ENCODE measurements around the gene RNF152.
A peak's percentile ranks its signal among the peaks of the same experiment; 100 is the strongest.

Gene RNF152

GRCh38 chr18:61894751-61895524, 2.1 kb upstream of the RNF152 start:
- DNase-seq (ENCODE audit: low read depth): no peak

- DNase-seq (ENCODE audit: low read depth): peak; percentile 27
Measured at GRCh38 chr18:61893971-61894750, 1.4 kb upstream of the RNF152 start.

GRCh38 chr18:61893309-61893970, 633 bp upstream of the RNF152 start:
- no peak for DNase-seq (ENCODE audit: low read depth)

- DNase-seq (ENCODE audit: low read depth): no peak
Measured at GRCh38 chr18:61891894-61892293, 913 bp downstream of the RNF152 start.

DNA sequence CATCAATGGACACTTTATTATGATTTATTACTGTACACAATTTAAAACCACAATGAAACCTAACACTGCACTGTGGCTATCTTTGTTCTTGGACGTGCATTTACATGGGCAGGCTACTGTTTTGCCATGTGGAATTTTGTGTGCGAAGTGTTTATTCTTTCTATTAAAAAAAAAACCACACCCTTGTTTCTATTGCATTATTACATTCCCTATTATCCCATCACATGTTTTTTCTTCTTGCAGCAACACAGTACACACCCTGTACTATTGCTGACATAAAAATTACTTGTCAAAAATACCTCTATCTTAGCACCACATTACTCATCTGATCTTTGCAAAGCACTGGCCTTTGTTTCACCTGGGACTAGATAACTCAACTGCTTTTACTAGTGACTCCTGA, 1.5 kb downstream of the RNF152 start:
- DNase-seq (ENCODE audit: low read depth): no peak

DNA sequence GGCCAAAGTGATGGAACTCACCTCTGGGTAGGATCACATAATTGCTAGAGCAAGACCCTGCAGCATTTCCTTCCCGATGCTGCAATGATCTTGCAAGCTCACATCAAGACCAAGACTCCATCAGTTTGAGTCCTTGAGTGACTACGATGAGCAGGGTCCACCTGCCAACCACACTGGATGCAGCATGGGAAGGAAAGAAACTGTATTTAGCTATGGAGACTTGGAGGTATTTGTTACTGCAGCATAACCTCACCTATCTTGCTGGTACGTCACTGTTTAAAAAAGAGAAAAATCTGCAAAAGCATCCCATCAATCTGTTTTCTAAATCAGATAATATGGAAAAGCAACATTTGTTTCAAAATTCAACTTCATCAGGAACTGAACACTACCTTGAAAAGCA, 2.5 kb downstream of the RNF152 start:
- DNase-seq (ENCODE audit: low read depth): no peak

GRCh38 chr18:61889541-61889940, 3.3 kb downstream of the RNF152 start:
- no peak for DNase-seq (ENCODE audit: low read depth)

- DNase-seq (ENCODE audit: low read depth): no peak
Measured at GRCh38 chr18:61888622-61889021, 4.2 kb downstream of the RNF152 start.

- no peak for DNase-seq (ENCODE audit: low read depth)
Measured at GRCh38 chr18:61887838-61888237, 5.0 kb downstream of the RNF152 start.

DNA sequence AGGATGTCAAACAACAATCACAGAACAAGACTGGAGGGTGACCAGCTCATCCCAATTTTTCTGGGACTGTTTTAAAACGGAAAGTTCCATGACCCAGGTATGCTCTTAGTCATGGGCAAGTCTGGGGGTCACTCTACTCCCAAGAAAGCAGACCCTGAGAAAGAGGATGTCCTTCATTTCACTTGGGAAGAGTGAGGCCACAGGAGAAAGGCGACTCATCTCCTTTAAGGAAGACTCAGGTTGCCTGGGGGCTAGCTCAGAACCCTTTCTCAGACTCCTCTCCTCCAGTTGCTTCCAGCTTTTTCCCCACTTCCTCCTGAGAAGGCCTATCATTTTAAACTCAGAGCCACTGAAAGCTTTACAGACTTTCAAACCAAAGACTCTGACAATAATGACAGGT, 9.3 kb downstream of the RNF152 start:
- no peak for DNase-seq (ENCODE audit: low read depth)

DNA sequence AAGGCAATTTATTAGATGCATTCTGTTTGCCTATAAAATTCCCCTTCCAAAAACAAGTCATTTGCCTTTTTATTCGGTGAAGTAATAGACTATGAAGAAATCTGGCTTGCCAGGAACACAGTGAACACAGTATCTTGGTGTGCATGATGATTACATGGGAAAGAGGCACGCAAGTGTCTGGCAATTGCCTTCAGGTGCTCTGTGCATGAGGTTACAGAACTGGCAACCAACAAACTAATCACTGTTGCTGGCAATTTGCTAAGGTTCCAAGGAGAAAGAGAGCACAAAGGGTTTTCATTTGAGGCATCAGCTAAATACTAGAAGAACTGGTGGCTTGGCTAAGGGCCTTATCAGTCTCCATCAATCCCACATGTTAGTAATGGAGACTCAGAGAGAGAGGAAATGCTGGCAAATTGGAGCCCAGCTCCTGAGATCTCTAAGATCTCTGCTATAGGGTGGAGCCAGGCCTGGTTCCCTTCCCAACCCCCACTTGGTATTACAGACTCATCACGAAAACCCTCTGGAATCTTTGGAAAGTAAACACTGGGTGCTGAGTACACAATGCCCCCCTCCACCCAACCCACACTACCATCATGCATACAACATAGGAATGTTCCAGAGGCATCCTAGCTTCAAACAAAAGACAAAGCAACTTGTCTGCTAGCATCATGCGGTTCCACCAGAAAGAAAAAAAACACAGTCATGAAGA, 10.4 kb downstream of the RNF152 start:
- DNase-seq (ENCODE audit: low read depth): no peak

- no peak for DNase-seq (ENCODE audit: low read depth)
Measured at GRCh38 chr18:61876899-61877298, 15.9 kb downstream of the RNF152 start.

- no peak for DNase-seq (ENCODE audit: low read depth)
Measured at GRCh38 chr18:61870151-61870550, 22.7 kb downstream of the RNF152 start.

DNA sequence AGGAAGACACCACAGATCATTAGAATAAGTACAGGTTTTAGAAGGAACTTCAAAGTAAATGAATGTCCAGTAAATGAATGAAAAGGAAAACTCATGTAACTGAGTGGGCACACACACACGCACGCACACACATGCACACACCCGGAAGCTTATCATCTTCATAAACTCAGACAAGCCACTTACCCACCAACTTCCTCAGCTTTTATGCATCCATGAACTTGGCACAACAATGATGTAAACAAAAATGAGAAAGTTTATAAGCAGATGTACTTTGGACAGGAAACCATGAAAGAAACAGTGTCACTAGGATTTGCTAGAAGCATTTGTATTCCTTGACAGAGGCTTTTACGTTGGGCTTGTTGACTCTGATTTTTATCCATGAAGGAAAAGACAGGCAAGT, 23.2 kb downstream of the RNF152 start:
- DNase-seq (ENCODE audit: low read depth): no peak

- no peak for DNase-seq (ENCODE audit: low read depth)
Measured at GRCh38 chr18:61865466-61866175, 27.2 kb downstream of the RNF152 start.

GRCh38 chr18:61861372-61861771, 31.4 kb downstream of the RNF152 start:
- no peak for DNase-seq (ENCODE audit: low read depth)

- DNase-seq (ENCODE audit: low read depth): no peak
Measured at GRCh38 chr18:61860302-61860701, 32.5 kb downstream of the RNF152 start.

GRCh38 chr18:61859113-61859512, 33.7 kb downstream of the RNF152 start:
- DNase-seq (ENCODE audit: low read depth): no peak

DNA sequence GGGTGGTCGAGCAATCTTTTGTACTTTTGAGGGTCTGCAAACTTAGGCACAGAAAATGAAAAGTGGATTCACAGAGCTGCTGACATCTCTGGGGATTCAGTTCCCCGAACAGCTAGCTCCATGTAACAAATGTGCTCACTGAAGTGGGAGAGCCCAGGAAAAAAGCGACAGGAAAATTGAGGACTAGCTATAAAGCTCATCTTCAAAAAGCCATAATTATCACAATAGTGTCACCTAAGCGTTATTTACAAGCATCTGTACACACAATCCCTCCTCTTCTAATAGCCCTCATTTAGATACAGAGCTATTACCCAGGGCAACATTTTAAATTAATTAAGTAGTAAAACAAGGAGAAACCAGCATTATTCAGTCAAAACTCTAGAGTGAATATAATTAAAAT, 36.1 kb downstream of the RNF152 start:
- DNase-seq (ENCODE audit: low read depth): no peak

GRCh38 chr18:61855449-61856378, 37.1 kb downstream of the RNF152 start:
- no peak for DNase-seq (ENCODE audit: low read depth)
